ENCODE results near the gene PDGFRB.

Gene PDGFRB

DNA sequence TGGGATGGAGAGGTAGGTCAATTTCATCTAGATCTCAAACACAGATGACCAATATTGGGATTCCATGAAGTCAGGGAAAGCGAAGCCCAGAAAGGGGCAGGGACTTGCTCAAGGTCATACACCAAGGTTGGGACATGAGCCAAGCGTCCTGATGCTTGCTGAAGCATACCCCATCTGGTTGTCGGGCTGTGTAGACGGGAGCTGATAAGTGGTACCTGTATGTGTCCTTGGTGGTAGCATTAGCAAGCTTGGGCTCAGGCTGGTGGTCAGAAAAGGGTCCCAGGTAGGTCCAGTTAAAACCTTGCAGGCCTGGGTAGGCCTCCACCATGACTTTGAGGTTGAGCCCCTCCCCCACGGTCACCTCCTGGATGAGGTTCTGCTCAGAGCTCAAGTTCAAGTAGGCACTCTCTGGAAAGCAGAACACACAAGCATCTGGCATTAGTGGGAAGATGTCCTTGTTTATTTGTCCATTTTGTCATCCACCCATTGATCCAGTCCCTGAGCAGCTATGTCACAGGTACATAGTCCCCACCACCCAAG lies 82.5 kb downstream of the PDGFRB start:
- peak; percentile 7 for DNase-seq (ENCODE audit: low read depth)
- TF ChIP-seq, protein P1, sequence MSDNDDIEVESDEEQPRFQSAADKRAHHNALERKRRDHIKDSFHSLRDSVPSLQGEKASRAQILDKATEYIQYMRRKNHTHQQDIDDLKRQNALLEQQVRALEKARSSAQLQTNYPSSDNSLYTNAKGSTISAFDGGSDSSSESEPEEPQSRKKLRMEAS (IDR thresholded peaks at IDR 0.05; ENCODE audit: low read depth, low read length), result no peak
- TF ChIP-seq, protein P2, sequence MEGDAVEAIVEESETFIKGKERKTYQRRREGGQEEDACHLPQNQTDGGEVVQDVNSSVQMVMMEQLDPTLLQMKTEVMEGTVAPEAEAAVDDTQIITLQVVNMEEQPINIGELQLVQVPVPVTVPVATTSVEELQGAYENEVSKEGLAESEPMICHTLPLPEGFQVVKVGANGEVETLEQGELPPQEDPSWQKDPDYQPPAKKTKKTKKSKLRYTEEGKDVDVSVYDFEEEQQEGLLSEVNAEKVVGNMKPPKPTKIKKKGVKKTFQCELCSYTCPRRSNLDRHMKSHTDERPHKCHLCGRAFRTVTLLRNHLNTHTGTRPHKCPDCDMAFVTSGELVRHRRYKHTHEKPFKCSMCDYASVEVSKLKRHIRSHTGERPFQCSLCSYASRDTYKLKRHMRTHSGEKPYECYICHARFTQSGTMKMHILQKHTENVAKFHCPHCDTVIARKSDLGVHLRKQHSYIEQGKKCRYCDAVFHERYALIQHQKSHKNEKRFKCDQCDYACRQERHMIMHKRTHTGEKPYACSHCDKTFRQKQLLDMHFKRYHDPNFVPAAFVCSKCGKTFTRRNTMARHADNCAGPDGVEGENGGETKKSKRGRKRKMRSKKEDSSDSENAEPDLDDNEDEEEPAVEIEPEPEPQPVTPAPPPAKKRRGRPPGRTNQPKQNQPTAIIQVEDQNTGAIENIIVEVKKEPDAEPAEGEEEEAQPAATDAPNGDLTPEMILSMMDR (IDR thresholded peaks at IDR 0.05; ENCODE audit: low read depth, low read length), result no peak
- TF ChIP-seq POLR2A (IDR thresholded peaks at IDR 0.05; ENCODE audit: extremely low read depth, insufficient read length) (no peak), MYC (IDR thresholded peaks at IDR 0.05; ENCODE audit: low read depth, low read length) (no peak)
- no peak overlapping the region for H3K4me3 ChIP-seq (ENCODE audit: low read depth, low read length)

DNA sequence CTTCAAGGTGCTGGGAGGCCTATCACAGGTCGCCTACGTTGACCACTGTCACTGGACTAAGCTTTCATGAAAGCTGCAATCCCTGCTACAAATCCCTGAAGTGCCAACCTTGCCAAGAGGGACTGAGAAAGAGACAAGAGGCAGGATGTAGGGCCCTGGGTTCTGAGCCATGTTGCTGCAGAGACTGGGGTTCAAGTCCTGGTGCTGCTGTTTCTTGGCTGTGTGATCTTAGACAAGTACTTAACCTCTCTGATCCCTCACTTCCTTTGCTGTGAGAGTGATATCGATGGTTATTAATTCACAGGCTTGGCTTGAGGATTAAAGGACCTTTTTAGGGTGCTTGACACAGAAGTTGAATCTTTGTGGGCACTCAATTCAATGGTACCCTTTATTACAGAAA lies 84.8 kb downstream of the PDGFRB start:
- H3K4me3 ChIP-seq (ENCODE audit: low read depth, low read length), result no peak overlapping the region
- TF ChIP-seq, protein P2 (IDR thresholded peaks at IDR 0.05; ENCODE audit: low read depth, low read length), result no peak
- TF ChIP-seq, protein P1 (IDR thresholded peaks at IDR 0.05; ENCODE audit: low read depth, low read length), result no peak
- TF ChIP-seq POLR2A (IDR thresholded peaks at IDR 0.05; ENCODE audit: extremely low read depth, insufficient read length) (no peak), MYC (IDR thresholded peaks at IDR 0.05; ENCODE audit: low read depth, low read length) (no peak)
- no peak for DNase-seq (ENCODE audit: low read depth)

DNA sequence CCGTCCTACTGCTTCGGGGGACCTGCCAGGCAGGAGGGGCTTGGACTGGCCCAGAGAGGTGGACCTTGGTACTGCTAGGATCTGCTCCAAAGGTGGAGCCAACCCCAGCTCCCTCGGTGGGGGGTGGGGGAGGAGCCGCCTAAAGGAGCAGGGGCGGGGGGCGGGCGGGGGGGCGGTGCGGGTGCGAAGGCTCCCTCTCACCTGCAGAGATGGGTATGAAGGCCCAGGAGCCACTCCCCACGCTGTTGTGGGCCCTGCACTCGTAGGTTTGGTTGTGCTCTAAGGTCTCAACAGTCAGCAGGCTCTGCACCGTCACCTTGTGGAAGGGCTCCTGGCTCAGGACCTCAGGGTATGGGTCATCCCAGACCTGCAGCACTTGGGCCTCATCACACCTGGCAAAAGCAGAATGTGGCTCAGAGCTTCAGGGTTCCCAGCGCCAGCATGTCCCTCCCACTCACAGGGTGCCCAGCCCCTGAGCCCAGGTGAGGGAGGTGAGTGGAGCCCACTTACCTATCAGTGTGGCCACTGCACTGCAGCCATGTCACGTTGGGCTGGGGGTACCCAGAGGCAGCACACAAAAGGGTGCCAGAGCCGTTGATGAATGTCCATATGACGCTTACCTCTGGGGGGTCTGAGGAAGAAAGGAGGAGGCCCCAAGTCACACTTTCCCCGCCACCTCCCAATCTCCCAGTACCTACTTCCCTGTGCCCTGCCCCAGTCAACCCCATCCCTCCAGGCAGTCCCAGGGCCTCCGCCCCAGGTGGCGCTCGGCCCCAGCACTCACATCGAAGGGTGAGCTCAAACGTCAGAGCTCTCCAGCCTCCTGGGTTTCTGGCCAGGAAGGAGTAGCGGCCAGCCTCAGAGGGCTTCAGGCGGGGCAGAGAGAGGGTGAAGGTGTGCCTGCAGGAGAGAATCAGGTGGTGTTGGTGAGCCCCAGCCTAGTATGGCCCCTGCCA lies 85.7 kb downstream of the PDGFRB start:
- H3K4me3 ChIP-seq (ENCODE audit: low read depth, low read length), result no peak overlapping the region
- TF ChIP-seq, protein P1 (IDR thresholded peaks at IDR 0.05; ENCODE audit: low read depth, low read length), result no peak
- TF ChIP-seq, protein P2 (IDR thresholded peaks at IDR 0.05; ENCODE audit: low read depth, low read length), result no peak
- no peak for TF ChIP-seq MYC (IDR thresholded peaks at IDR 0.05; ENCODE audit: low read depth, low read length)
- no peak for TF ChIP-seq POLR2A (IDR thresholded peaks at IDR 0.05; ENCODE audit: extremely low read depth, insufficient read length)
- no peak for DNase-seq (ENCODE audit: low read depth)

DNA sequence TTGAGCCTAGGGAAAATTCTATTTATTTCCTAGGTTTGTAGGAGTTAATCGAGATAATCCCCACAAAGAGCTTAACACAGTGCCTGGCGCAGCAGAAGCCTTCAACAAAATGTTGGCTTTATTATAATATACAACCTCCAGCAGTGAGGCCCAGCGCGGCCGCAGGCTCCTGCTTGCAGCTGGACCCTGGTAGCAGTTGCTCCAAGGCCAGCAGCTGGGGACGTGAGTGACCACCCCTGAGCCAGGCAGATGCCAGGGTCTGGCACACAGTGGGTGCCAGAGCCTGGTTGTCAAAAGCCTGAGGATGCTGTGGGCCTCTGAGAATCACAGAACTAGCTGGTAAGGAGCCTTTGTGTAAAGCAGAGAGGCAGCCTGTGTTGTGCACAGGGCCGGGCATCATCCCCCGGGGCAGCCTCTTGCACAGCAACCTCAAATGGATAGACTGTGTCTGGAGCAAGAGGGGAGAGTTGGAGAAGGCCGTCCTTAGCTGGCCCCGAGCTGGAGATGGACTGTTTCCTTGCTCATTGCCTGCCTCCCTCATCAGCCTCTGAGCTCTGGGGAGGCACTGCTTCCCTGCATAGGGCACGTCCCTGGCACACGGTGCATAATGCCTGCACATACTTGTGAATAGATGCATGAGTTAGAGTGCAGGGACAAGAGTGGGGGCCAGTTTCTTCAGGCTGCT lies 86.5 kb downstream of the PDGFRB start:
- DNase-seq (ENCODE audit: low read depth), result peak; percentile 44
- TF ChIP-seq, protein P2 (IDR thresholded peaks at IDR 0.05; ENCODE audit: low read depth, low read length), result no peak
- TF ChIP-seq MYC (IDR thresholded peaks at IDR 0.05; ENCODE audit: low read depth, low read length) (no peak), POLR2A (IDR thresholded peaks at IDR 0.05; ENCODE audit: extremely low read depth, insufficient read length) (no peak)
- TF ChIP-seq, protein P1 (IDR thresholded peaks at IDR 0.05; ENCODE audit: low read depth, low read length), result no peak
- no peak overlapping the region for H3K4me3 ChIP-seq (ENCODE audit: low read depth, low read length)

DNA sequence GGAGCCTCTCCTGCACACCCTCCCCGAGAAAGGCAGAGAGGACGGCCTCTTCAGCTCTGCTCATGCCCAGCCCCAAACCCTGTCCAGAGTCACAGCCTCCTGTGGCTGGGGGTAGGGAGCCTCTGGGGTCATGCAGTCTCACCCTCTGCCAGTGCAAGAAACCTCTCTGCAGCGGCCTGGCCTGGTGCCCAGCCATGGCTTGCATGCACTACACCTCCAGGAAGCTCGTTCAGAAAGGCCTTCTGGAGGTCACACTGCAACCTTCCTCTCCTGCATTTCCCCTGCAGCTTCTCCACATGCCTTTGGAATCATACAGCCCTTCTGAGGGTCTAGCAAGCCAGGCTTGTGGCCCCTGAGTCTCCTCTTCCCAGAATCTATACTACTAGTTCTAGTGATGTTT lies 87.2 kb downstream of the PDGFRB start:
- DNase-seq (ENCODE audit: low read depth), result peak; percentile 49
- no peak overlapping the region for H3K4me3 ChIP-seq (ENCODE audit: low read depth, low read length)
- TF ChIP-seq, protein P1 (IDR thresholded peaks at IDR 0.05; ENCODE audit: low read depth, low read length), result no peak
- TF ChIP-seq POLR2A (IDR thresholded peaks at IDR 0.05; ENCODE audit: extremely low read depth, insufficient read length) (no peak), MYC (IDR thresholded peaks at IDR 0.05; ENCODE audit: low read depth, low read length) (no peak)
- TF ChIP-seq, protein P2 (IDR thresholded peaks at IDR 0.05; ENCODE audit: low read depth, low read length), result no peak
